Superior temporal gyrus (tissue), 1 donor: ENCODE measurements around the gene SEMA5A.

Source experiments
- DNase-seq: peaks from one replicate; pipeline ENCODE4 v3.0.0-alpha.2; 2016; ENCODE audit errors: extremely low spot score

The SEMA5A gene

GRCh38 chr5:9118852-9119251 is 427.0 kb downstream of the SEMA5A start:
- DNase-seq = no peak

- no peak for DNase-seq
Observed at GRCh38 chr5:9115093-9115492, 430.8 kb downstream of the SEMA5A start.

GRCh38 chr5:9112520-9113291 is 433.2 kb downstream of the SEMA5A start:
- no peak for DNase-seq

- no peak for DNase-seq
Observed at GRCh38 chr5:9108162-9108561, 437.7 kb downstream of the SEMA5A start.

GRCh38 chr5:9105851-9106250 is 440.0 kb downstream of the SEMA5A start:
- DNase-seq = no peak

- DNase-seq = no peak
Observed at GRCh38 chr5:9104571-9105339, 441.1 kb downstream of the SEMA5A start.

- DNase-seq = no peak
Observed at GRCh38 chr5:9103290-9103689, 442.6 kb downstream of the SEMA5A start.

- no peak for DNase-seq
Observed at GRCh38 chr5:9099689-9100088, 446.2 kb downstream of the SEMA5A start.

GRCh38 chr5:9098990-9099389 is 446.9 kb downstream of the SEMA5A start:
- no peak for DNase-seq

GRCh38 chr5:9094582-9094981 is 451.3 kb downstream of the SEMA5A start:
- DNase-seq = no peak

- DNase-seq = no peak
Observed at GRCh38 chr5:9091896-9092662, 453.8 kb downstream of the SEMA5A start.

- DNase-seq = no peak
Observed at GRCh38 chr5:9090381-9091026, 455.4 kb downstream of the SEMA5A start.

- DNase-seq = no peak
Observed at GRCh38 chr5:9089893-9090292, 456.0 kb downstream of the SEMA5A start.

- no peak for DNase-seq
Observed at GRCh38 chr5:9082996-9083395, 462.9 kb downstream of the SEMA5A start.

GRCh38 chr5:9072701-9073100 is 473.2 kb downstream of the SEMA5A start:
- no peak for DNase-seq

GRCh38 chr5:9071524-9071923 is 474.4 kb downstream of the SEMA5A start:
- no peak for DNase-seq

- DNase-seq = no peak
Observed at GRCh38 chr5:9071074-9071473, 474.8 kb downstream of the SEMA5A start.

- no peak for DNase-seq
Observed at GRCh38 chr5:9069650-9070049, 476.2 kb downstream of the SEMA5A start.

- no peak for DNase-seq
Observed at GRCh38 chr5:9067154-9067553, 478.7 kb downstream of the SEMA5A start.

GRCh38 chr5:9066349-9066748 is 479.5 kb downstream of the SEMA5A start:
- DNase-seq = no peak

- no peak for DNase-seq
Observed at GRCh38 chr5:9063615-9064245, 482.1 kb downstream of the SEMA5A start.
